Uterus (tissue), 2 donors: ENCODE data around the gene FANCL.

ENCODE experiments used
- POLR2A ChIP-seq, 2 donors: fragments of 450-650 bp; IDR thresholded peaks; one replicate each; pipeline ENCODE4 v1.6.1; 2016; ENCODE audit warnings: antibody characterized with exemption in 2 of 2, mild to moderate bottlenecking in 1 of 2, moderate library complexity in 1 of 2
- TF ChIP-seq, protein P1 (sequence below), 4 experiments: fragments of 200-600 bp in 2 of 4; fragments of 450-650 bp in 2 of 4; sonication (generic) in 2 of 4; IDR thresholded peaks; one replicate each; pipeline ENCODE4 v1.5.1; 2016 to 2019; ENCODE audit warnings: antibody characterized with exemption in 4 of 4, mild to moderate bottlenecking in 2 of 4, moderate library complexity in 1 of 4

DNA sequence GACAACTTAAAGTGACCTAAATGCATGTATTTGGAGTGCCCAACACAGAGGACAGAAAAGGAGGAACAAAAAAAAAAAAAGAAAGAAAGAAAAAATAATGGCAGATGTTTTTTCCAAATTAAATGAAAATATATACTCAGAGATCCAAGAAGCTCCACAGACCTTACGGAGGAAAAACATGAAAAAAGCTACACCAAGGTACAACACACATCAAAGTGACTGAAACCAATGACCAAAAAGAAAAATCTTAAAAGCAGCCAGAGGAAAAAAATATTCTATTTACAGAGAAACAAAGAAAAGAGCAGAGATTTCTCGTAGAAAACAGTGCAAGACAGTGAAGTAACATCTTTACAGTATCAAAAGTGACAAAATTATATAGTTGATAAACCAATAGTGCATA is 5.1 kb downstream of the FANCL start:
- no peak for TF ChIP-seq POLR2A (IDR thresholded peaks at IDR 0.05)
- TF ChIP-seq, protein P1, sequence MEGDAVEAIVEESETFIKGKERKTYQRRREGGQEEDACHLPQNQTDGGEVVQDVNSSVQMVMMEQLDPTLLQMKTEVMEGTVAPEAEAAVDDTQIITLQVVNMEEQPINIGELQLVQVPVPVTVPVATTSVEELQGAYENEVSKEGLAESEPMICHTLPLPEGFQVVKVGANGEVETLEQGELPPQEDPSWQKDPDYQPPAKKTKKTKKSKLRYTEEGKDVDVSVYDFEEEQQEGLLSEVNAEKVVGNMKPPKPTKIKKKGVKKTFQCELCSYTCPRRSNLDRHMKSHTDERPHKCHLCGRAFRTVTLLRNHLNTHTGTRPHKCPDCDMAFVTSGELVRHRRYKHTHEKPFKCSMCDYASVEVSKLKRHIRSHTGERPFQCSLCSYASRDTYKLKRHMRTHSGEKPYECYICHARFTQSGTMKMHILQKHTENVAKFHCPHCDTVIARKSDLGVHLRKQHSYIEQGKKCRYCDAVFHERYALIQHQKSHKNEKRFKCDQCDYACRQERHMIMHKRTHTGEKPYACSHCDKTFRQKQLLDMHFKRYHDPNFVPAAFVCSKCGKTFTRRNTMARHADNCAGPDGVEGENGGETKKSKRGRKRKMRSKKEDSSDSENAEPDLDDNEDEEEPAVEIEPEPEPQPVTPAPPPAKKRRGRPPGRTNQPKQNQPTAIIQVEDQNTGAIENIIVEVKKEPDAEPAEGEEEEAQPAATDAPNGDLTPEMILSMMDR (IDR thresholded peaks at IDR 0.05): no peak
